ENCODE measurements around the gene NFE2.

- TF ChIP-seq CTCF (IDR thresholded peaks at IDR 0.05; ENCODE audit: low read depth, low read length, poor library complexity, severe bottlenecking): no peak
- TF ChIP-seq EZH2phosphoT487 (IDR thresholded peaks at IDR 0.05; ENCODE audit: borderline replicate concordance, low read length): no peak
Observed at GRCh38 chr12:54292931-54293241, 7.9 kb downstream of the NFE2 start.

All from DOHH2 (cell line).